PC-9 (cell line): ENCODE results near the gene KCNK17.

Experiments
- CTCF ChIP-seq: fragments of 200-600 bp; sonication (generic); conservative IDR thresholded peaks from 2 replicates; pipeline ENCODE4 v1.6.1; 2017; ENCODE audit warnings: mixed run types, antibody characterized with exemption, mild to moderate bottlenecking, moderate library complexity
- EZH2 ChIP-seq: fragments of 200-600 bp; sonication (generic); IDR thresholded peaks from 2 replicates; pipeline ENCODE4 v1.8.0; 2017; ENCODE audit warnings: antibody characterized with exemption, low read depth

- TF ChIP-seq CTCF (no peak), EZH2 (no peak)
Measured at GRCh38 chr6:39289490-39289889, 24.7 kb downstream of the KCNK17 start.
